Measurements from ENCODE around the gene EFCAB13. TPM values are rescaled to one million over a fixed set of nuclear protein-coding genes. Genes with fewer than 3 reads are reported as not detected.
A peak's percentile ranks its signal among the peaks of the same experiment; 100 is the strongest.

EFCAB13 gene
- total and polyA plus RNA-seq, 12 donors, result 1.1 to 7.5 (median 3.4) TPM

DNA sequence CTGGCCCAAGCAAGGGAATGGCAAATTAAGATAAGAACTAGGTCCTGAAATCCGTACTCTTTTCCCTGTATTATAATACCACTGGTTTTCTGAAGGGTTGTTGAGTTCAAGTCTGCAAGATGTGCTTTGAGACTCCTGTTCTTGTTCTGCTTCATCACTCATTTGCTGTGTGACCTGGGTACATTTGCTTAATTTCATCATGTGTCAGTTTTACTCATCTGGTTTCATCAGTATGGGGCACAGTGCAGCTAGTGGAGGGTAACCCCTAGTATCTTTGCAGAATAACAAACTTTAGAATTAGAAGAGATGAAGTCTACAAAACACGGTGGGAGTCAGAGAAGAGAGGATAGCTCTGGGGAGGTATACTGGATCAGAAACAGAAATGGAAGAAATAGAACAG, 21.9 kb upstream of the EFCAB13 start:
- no peak overlapping the region for H3K4me3 ChIP-seq
- no peak overlapping the region for H3K27ac ChIP-seq
- no peak for DNase-seq
- intact Hi-C loops (cut with DNase I), result no loop called here
- H3K9me3 ChIP-seq (replicated peaks in 1 of 3), result no peaks in the 10 kb centered on the region
- TF ChIP-seq, protein P1, sequence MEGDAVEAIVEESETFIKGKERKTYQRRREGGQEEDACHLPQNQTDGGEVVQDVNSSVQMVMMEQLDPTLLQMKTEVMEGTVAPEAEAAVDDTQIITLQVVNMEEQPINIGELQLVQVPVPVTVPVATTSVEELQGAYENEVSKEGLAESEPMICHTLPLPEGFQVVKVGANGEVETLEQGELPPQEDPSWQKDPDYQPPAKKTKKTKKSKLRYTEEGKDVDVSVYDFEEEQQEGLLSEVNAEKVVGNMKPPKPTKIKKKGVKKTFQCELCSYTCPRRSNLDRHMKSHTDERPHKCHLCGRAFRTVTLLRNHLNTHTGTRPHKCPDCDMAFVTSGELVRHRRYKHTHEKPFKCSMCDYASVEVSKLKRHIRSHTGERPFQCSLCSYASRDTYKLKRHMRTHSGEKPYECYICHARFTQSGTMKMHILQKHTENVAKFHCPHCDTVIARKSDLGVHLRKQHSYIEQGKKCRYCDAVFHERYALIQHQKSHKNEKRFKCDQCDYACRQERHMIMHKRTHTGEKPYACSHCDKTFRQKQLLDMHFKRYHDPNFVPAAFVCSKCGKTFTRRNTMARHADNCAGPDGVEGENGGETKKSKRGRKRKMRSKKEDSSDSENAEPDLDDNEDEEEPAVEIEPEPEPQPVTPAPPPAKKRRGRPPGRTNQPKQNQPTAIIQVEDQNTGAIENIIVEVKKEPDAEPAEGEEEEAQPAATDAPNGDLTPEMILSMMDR (IDR thresholded peaks at IDR 0.05), result no peak
- TF ChIP-seq POLR2A (IDR thresholded peaks at IDR 0.05), result no peak
- H3K36me3 ChIP-seq (replicated peaks in 1 of 2), result no peaks in the 10 kb centered on the region
- no peaks in the 10 kb centered on the region for H3K27me3 ChIP-seq
- 69 to 85% (median 78%) methylated on average over 2 of the region's 2 CpGs for whole genome bisulfite sequencing, 4 donors
- peaks cover 7 to 12% of the 10 kb centered on the region in 2 donors for H3K4me1 ChIP-seq (replicated peaks in 1 of 2)

DNA sequence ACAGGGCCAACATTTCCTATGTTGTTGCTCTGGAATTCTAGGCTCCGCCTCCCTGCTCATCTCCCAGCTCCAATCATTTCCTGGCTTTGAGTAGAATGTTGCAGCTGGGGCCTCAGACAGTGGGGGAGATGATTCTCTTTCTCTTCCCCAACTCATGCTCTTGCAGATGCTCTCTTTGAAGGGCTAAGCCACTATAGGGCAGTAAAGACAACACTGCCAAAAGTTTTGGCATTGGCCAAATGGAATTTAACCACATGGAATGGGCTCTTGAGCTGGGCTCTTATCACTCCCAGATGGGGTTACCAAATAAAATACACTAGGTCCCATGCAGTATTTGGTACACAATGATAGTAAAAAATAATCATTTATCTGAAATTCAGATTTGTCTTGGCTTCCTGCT, 19.6 kb upstream of the EFCAB13 start:
- Histone ChIP-seq H3K4me1 (replicated peaks in 1 of 2) (peaks cover 7% of the 10 kb centered on the region in 2 donors), H3K27ac (no peak overlapping the region), H3K36me3 (replicated peaks in 1 of 2) (no peaks in the 10 kb centered on the region), H3K4me3 (no peak overlapping the region), H3K9me3 (replicated peaks in 1 of 3) (no peaks in the 10 kb centered on the region), H3K27me3 (no peaks in the 10 kb centered on the region)
- no peak for DNase-seq
- intact Hi-C loops (cut with DNase I), result no loop called here
- TF ChIP-seq POLR2A (IDR thresholded peaks at IDR 0.05), result no peak
- TF ChIP-seq, protein P1 (IDR thresholded peaks at IDR 0.05), result no peak
- WGBS, 4 donors, result 94 to 100% (median 98%) methylated on average over 1 of the region's 1 CpG

DNA sequence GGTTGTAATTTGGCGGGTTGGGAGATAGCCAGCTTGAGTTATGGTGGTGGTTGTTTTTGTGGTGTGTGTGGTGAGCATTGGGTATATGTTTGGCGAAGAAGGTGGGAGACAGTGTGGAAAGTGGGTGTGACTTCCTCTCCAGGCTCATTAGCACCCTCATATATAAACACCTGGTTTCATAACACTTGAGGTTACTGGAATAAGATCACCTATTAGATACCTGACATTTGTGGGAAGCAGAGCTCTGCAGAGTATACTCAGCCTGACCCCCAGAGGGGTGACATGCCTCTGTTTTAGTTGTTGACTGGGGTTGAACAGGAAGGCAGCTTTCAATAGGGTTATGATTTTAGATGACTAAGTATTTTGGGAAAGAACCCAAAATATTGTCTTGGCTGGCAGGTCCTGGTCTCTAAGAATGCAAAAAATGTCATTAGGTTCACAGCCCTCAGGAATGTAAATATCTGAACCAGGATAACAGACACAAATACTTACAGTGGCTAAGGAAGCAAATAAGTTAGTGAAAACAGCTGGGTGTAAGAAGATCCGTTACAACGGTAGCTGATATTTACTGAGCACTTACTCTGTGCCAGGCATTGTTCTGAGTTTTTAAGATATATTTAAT, 18.3 kb upstream of the EFCAB13 start:
- Histone ChIP-seq H3K27ac (peak overlapping the region in 1 of 5 donors; percentile 48), H3K36me3 (replicated peaks in 1 of 2) (no peaks in the 10 kb centered on the region), H3K9me3 (replicated peaks in 1 of 3) (no peaks in the 10 kb centered on the region), H3K27me3 (no peaks in the 10 kb centered on the region), H3K4me1 (replicated peaks in 1 of 2) (peaks cover 7% of the 10 kb centered on the region in 2 donors), H3K4me3 (no peak overlapping the region)
- intact Hi-C loops (cut with DNase I), result no loop called here
- 51 to 63% (median 60%) methylated on average over 4 of the region's 4 CpGs for WGBS, 4 donors
- TF ChIP-seq, protein P1 (IDR thresholded peaks at IDR 0.05), result peak in 1 of 6 experiments; percentile 8
- TF ChIP-seq POLR2A (IDR thresholded peaks at IDR 0.05), result no peak
- peak in 1 of 7 donors; percentile 13 for DNase-seq

DNA sequence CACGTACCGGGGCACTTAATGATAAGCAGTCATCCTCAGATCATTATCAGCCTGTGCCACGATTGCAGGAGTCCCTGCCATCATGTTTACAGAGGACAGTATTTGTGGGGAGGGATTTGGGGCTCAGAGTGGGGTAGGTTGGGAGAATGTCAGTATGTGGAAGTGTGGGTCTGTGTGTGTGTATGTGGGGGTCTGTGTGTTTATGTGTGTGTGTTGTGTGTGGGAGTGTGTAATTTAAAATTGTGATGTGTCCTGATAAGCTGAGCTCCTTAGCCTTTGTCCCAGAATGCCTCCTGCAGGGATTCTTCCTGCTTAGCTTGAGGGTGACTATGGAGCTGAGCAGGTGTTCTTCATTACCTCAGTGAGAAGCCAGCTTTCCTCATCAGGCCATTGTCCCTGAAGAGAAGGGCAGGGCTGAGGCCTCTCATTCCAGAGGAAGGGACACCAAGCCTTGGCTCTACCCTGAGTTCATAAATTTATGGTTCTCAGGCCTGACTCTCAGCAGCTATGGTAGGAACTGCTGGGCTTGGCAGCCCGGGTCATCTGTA, 13.5 kb upstream of the EFCAB13 start:
- H3K9me3 ChIP-seq (replicated peaks in 1 of 3), result no peaks in the 10 kb centered on the region
- H3K27me3 ChIP-seq, result no peaks in the 10 kb centered on the region
- H3K4me1 ChIP-seq (replicated peaks in 1 of 2), result peaks cover 7 to 16% of the 10 kb centered on the region in 2 donors
- H3K36me3 ChIP-seq (replicated peaks in 1 of 2), result no peaks in the 10 kb centered on the region
- H3K4me3 ChIP-seq, result no peak overlapping the region
- intact Hi-C loops (cut with DNase I), result loop anchor here in 1 of 2 donors (10.0 kb wide), 1 partner anchor 365 kb away; no protein-coding TSS in a partner anchor
- H3K27ac ChIP-seq, result no peak overlapping the region
- no peak for TF ChIP-seq POLR2A (IDR thresholded peaks at IDR 0.05)
- TF ChIP-seq, protein P1 (IDR thresholded peaks at IDR 0.05), result no peak
- WGBS, 4 donors, result 56 to 78% (median 67%) methylated on average over 3 to 4 of the region's 4 CpGs
- DNase-seq, result no peak

Measured in adrenal gland (tissue), 12 donors.